IMR-90 (cell line): ENCODE measurements around the gene TXNDC11. TPM values are rescaled to one million over a fixed set of nuclear protein-coding genes. Genes with fewer than 3 reads are reported as not detected.

Source experiments
- ATAC-seq: fragments of 200-7000 bp; cut with Tn5 transposase; 2 replicates; pipeline ENCODE4 v1.9.1; 2020; ENCODE audit warnings: low read depth, mild to moderate bottlenecking, moderate library complexity
- BruUV-seq: library from RNA; stranded (reverse); fragments of 400-500 nt; replicated peaks from 2 replicates; lab custom pipeline; 2021; lab: Mats Ljungman, UMichigan
- CTCF ChIA-PET: fragments of 300-600 bp; formaldehyde crosslinking; extraction: SDS; loops from one replicate; lab custom pipeline; 2021; ENCODE audit warnings: antibody characterized with exemption; lab: Yijun Ruan, JAX
- POLR2A ChIA-PET: fragments of 300-600 bp; sonication (Branson Sonifier 250); formaldehyde crosslinking; loops from one replicate; lab custom pipeline; 2022; ENCODE audit warnings: antibody characterized with exemption; ENCODE audit not compliant: unreplicated experiment; lab: Charles Lee
- DNase-seq: peaks from one replicate; pipeline ENCODE4 v3.0.0; 2013
- H2AFZ ChIP-seq: replicated peaks from 2 replicates; pipeline ENCODE3; 2013; ENCODE audit warnings: low read length, mild to moderate bottlenecking; ENCODE audit not compliant: poor library complexity
- H2AK5ac ChIP-seq: 2 replicates; pipeline ENCODE4 v1.6.1; 2013; ENCODE audit warnings: low read depth, low read length, inconsistent platforms
- H2AK9ac ChIP-seq: replicated peaks from 2 replicates; pipeline ENCODE3; 2013; ENCODE audit warnings: mild to moderate bottlenecking, low read depth, low read length, moderate library complexity; ENCODE audit not compliant: poor library complexity
- H2BK120ac ChIP-seq: 2 replicates; pipeline ENCODE4 v1.6.1; 2013; ENCODE audit warnings: low read depth, low read length, inconsistent platforms
- H2BK15ac ChIP-seq: 3 replicates; pipeline ENCODE4 v1.6.1; 2013; ENCODE audit warnings: low read depth, low read length, inconsistent platforms
- H2BK20ac ChIP-seq: 2 replicates; pipeline ENCODE4 v1.6.1; 2013; ENCODE audit warnings: low read depth, mild to moderate bottlenecking, inconsistent platforms, low read length, moderate library complexity
- H2BK5ac ChIP-seq: 2 replicates; pipeline ENCODE4 v1.6.1; 2013; ENCODE audit warnings: mild to moderate bottlenecking, low read depth, low read length, inconsistent platforms; ENCODE audit not compliant: poor library complexity, severe bottlenecking
- H3K14ac ChIP-seq: replicated peaks from 2 replicates; pipeline ENCODE4 v1.6.1; 2013; ENCODE audit warnings: low read depth, low read length, inconsistent platforms
- H3K18ac ChIP-seq: 2 replicates; pipeline ENCODE4 v1.6.1; 2013; ENCODE audit warnings: low read depth, low read length, control low read depth
- H3K23ac ChIP-seq: 2 replicates; pipeline ENCODE4 v1.6.1; 2013; ENCODE audit warnings: low read depth, low read length, inconsistent platforms
- H3K27ac ChIP-seq: 2 replicates; pipeline ENCODE4 v1.5.1; 2013; ENCODE audit warnings: mild to moderate bottlenecking, control low read depth, low read length; ENCODE audit not compliant: insufficient read depth
- H3K27me3 ChIP-seq: 2 replicates; pipeline ENCODE4 v1.6.1; 2013; ENCODE audit warnings: low read length; ENCODE audit not compliant: control insufficient read depth, insufficient read depth
- H3K36me3 ChIP-seq: 2 replicates; pipeline ENCODE4 v1.6.1; 2013; ENCODE audit warnings: low read length, mixed read lengths; ENCODE audit not compliant: control insufficient read depth, insufficient read depth
- H3K4ac ChIP-seq: 2 replicates; pipeline ENCODE4 v1.6.1; 2013; ENCODE audit warnings: low read depth, low read length, inconsistent platforms
- H3K4me1 ChIP-seq: 2 replicates; pipeline ENCODE4 v1.6.1; 2013; ENCODE audit warnings: low read length, mixed read lengths; ENCODE audit not compliant: control insufficient read depth, insufficient read depth
- H3K4me2 ChIP-seq: 2 replicates; pipeline ENCODE4 v1.6.1; 2013; ENCODE audit warnings: low read depth, mild to moderate bottlenecking, control low read depth, low read length, moderate library complexity
- H3K4me3 ChIP-seq: 2 replicates; pipeline ENCODE4 v1.5.1; 2013; ENCODE audit warnings: low read depth, mild to moderate bottlenecking, control low read depth, low read length, moderate library complexity; ENCODE audit not compliant: insufficient read depth
- H3K56ac ChIP-seq: 2 replicates; pipeline ENCODE4 v1.6.1; 2013; ENCODE audit warnings: low read length, inconsistent platforms; ENCODE audit not compliant: insufficient read depth; ENCODE audit errors: extremely low read depth
- H3K79me1 ChIP-seq, 2 experiments: 2 replicates each; pipeline ENCODE4 v1.6.1; 2013; ENCODE audit warnings: low read length in 2 of 2, inconsistent platforms in 1 of 2, low read depth in 1 of 2
- H3K9ac ChIP-seq: 2 replicates; pipeline ENCODE4 v1.6.1; 2013; ENCODE audit warnings: low read depth, low read length, control low read depth
- H3K9me1 ChIP-seq: 2 replicates; pipeline ENCODE4 v1.6.1; 2013; ENCODE audit warnings: low read length, inconsistent platforms; ENCODE audit not compliant: insufficient read depth
- H3K9me3 ChIP-seq: 2 replicates; pipeline ENCODE4 v1.6.1; 2013; ENCODE audit warnings: low read length; ENCODE audit not compliant: control insufficient read depth, insufficient read depth
- H4K20me1 ChIP-seq: 2 replicates; pipeline ENCODE4 v1.6.1; 2013; ENCODE audit warnings: low read length, inconsistent platforms; ENCODE audit not compliant: insufficient read depth
- H4K5ac ChIP-seq: 2 replicates; pipeline ENCODE4 v1.6.1; 2013; ENCODE audit warnings: mild to moderate bottlenecking, low read depth, low read length, control low read depth
- H4K8ac ChIP-seq, 2 experiments: 2 replicates each; pipeline ENCODE4 v1.6.1; 2013; ENCODE audit warnings: low read depth in 2 of 2, low read length in 2 of 2, control low read depth in 1 of 2, inconsistent platforms in 1 of 2
- H4K91ac ChIP-seq: 2 replicates; pipeline ENCODE4 v1.6.1; 2013; ENCODE audit warnings: low read depth, low read length, inconsistent platforms; ENCODE audit not compliant: insufficient read depth
- MAFK ChIP-seq: IDR thresholded peaks from 2 replicates; pipeline ENCODE4 v1.6.1; 2012; ENCODE audit warnings: low read depth, low read length, improper control_type of control experiment
- WGBS, 2 experiments: methylation state at CpG; one replicate each; pipeline versions ENCODE4 v1.1.5 to v1.1.7; 2013; ENCODE audit warnings: missing lambda C conversion rate in 2 of 2; ENCODE audit not compliant: insufficient read length in 1 of 2; ENCODE audit errors: extremely low coverage in 2 of 2; 5-methylcytosine and 5-hydroxymethylcytosine counted together
- dilution Hi-C: fragments of 300-500 bp; cut with HindIII; formaldehyde crosslinking; loops from one replicate; pipeline ENCODE4 v1.14.3; 2018; ENCODE audit warnings: low sequenced_read_pairs; ENCODE audit not compliant: unreplicated experiment
- in situ Hi-C: fragments of 300-500 bp; cut with MboI; formaldehyde crosslinking; loops from 3 replicates; pipeline ENCODE4 v1.14.3; 2019; ENCODE audit warnings: low sequenced_read_pairs, inconsistent platforms, mixed read lengths
- intact Hi-C: fragments of 100-400 bp; cut with micrococcal nuclease; formaldehyde crosslinking; loops from 2 replicates; pipeline ENCODE4 v1.10.0; 2022
- polyA plus RNA-seq, 3 experiments: library from polyadenylated mRNA; depleted of rRNA; stranded (reverse); fragments of >200 nt; gene quantifications; 2 replicates each; pipeline ENCODE4 v1.2.3, GENCODE V29; 2012; ENCODE audit warnings: low replicate concordance in 1 of 3
- total RNA-seq: library from RNA; depleted of rRNA; stranded (reverse); fragments of >200 nt; gene quantifications from 2 replicates; pipeline ENCODE4 v1.2.3, GENCODE V29; 2012

TXNDC11 gene
- total and polyA plus RNA-seq, 2 of the 4 experiments (the other 2 are of a cell fraction), result 25.3 to 42.9 TPM

DNA sequence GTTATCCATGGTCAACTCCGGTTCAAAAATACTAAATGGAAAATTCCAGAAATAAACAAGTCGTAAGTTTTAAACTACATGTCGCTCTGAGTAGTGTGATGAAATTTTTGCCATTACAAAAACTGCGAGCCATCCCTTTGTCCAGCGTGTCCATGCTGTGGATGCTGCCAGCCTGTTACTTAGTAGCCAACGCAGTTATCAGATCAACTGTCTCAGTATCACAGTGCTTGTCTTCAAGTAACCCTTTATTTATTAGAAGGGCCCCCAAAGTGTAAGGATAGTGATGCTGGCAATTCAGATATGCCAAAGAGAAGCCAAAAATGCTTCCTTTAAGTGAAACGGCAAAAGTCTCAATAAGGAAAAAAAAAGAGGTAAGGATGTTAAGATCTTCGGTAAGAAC is 50.5 kb downstream of the TXNDC11 start:
- CTCF ChIA-PET, result no interaction called here
- Histone ChIP-seq H3K56ac (no peak overlapping the region), H3K36me3 (peaks cover 43% of the 10 kb centered on the region), H4K8ac (no peak overlapping the region), H2BK5ac (no peak overlapping the region), H4K91ac (no peak overlapping the region), H2BK20ac (no peak overlapping the region), H3K4me3 (no peak overlapping the region), H2BK15ac (no peak overlapping the region), H3K18ac (no peak overlapping the region), H2BK120ac (no peak overlapping the region), H2AK5ac (no peak overlapping the region), H3K9me1 (peaks cover 5% of the 10 kb centered on the region), H4K5ac (no peak overlapping the region), H3K4me2 (no peak overlapping the region), H3K4me1 (peaks cover 8% of the 10 kb centered on the region), H3K14ac (no peak overlapping the region), H2AFZ (no peak overlapping the region), H3K9ac (no peak overlapping the region), H3K23ac (no peak overlapping the region), H3K27ac (no peak overlapping the region), H3K4ac (no peak overlapping the region), H3K79me1 (peaks cover 35 to 66% of the 10 kb centered on the region in 2 experiments), H4K20me1 (peaks cover 17% of the 10 kb centered on the region), H3K27me3 (no peaks in the 10 kb centered on the region), H3K9me3 (no peaks in the 10 kb centered on the region), H2AK9ac (no peak overlapping the region)
- dilution Hi-C loops (no loop called here), in situ Hi-C loops (no loop called here), intact Hi-C loops (no loop called here)
- TF ChIP-seq MAFK, result no peak
- POLR2A ChIA-PET, result no interaction called here
- WGBS, 2 experiments, result 93% methylated on average over 5 of the region's 8 CpGs; no CpG with 5 or more reads in 1 of the 2 experiments
- no TSS peak for BruUV-seq
- no peak for DNase-seq
- no peak for ATAC-seq
